Stimulated activated CD8-positive, alpha-beta memory T cell treated with anti-CD3 and anti-CD28 coated beads, Interleukin-4, amount 100 ng/mL, for 24 hours (primary cell): ENCODE results near the gene MYCBPAP.

Source experiments
- DNase-seq: peaks from one replicate; pipeline ENCODE4 v3.0.0-alpha.2; 2020; ENCODE audit warnings: low read depth

The MYCBPAP gene

DNA sequence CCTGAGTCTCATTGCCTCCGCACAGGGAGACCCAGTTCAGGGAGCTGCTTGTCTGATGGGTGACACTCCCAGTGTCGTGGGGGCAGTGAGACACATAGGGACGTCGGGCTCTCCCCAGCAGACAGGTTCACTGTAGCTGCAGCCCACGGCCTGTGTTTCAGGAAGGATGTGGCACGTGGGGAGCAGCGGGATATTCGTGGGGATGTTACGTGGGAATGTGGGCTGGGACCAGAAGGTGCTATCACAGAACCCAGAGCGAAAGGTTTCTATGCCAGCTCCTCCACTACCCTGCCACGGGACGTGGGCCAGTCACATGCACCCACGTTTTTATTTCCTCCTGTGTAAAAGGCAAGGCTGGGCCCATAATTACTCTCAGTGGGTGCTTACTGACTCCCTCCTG is 68.6 kb downstream of the MYCBPAP start:
- no peak for DNase-seq

DNA sequence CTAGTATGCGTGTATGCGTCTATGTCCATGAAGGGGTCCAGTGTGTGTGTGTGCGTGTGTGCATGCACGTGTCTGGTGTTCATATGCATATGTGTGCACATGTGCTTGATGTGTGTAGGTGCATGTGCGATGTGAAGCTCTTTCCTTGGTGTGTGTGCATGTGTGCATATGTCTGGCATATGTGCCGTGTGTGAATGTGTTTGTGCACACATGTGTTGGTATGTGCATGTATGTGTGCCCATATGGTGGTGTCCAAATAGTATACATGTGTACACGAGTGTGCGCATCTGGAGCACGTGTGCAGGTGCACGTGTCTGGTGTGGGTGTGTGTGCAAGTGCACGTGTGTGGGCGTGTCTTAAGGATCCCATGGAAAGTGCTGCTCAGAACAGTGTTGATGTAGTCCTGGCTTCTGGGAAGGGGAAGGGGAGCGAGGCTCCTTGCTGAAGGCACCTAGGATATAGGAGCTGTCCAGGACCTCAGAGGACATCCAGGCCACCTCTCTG is 69.3 kb downstream of the MYCBPAP start:
- DNase-seq, result no peak

DNA sequence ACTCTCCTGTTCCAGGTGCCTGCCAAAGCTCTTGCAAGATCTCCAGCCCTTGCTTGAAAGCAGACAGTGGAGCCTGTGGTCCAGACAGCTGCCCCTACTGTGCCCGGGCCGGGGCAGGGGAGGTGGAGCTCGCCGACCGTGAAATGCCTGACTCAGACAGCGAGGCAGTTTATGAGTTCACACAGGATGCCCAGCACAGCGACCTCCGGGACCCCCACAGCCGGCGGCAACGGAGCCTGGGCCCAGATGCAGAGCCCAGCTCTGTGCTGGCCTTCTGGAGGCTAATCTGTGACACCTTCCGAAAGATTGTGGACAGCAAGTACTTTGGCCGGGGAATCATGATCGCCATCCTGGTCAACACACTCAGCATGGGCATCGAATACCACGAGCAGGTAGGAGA is 69.9 kb downstream of the MYCBPAP start:
- no peak for DNase-seq

DNA sequence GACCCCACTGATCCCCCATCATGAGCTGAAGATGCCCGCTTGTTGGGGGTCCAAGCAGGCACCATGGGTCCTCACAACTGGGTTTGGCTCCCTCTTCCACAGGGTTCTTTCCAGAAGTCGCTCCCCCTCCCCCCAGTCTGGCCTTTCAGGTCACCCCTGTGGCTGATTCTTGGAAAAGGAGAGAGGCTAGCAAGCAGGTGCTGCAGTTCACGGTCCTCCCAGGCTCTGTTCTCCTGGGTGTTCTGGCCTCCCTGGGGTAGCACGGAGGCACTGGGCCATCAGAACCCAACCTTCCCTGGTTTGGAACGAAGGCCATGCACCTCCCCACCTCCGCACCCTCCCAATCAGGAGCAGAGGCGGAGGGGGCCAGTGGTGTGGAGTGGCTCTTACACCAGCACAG is 71.2 kb downstream of the MYCBPAP start:
- DNase-seq, result no peak

DNA sequence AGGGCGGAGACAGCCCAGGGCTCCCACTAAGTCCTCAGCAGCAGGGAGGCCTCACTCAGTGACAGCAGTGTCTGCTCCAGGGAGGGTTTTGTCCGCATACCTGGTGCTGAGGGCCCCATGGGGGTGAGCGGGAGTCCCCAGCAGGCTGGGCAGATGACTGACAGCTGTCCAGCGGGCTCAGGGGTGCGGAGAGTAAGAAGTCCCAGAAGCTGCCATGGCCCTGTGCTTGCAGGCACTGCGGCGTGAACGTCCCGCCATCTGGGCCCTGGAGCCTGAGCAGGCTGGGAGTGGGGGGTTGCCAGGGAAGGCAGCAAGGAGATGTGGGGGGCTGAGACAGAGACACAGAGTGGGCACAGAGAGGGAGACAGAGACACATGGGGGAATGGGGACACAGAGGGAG is 72.4 kb downstream of the MYCBPAP start:
- DNase-seq, result no peak
